ENCODE data around the gene MRPL50. TPM values are rescaled to one million over a fixed set of nuclear protein-coding genes. Genes with fewer than 3 reads are reported as not detected.

Gene MRPL50
- total and polyA plus RNA-seq, 9 of the 15 experiments (the other 6 are each of a cell fraction or from before 2014, with no cell fraction given), result 17.5 to 107 (median 37.4) TPM

GRCh38 chr9:101433229-101433628 lies 34.8 kb upstream of the MRPL50 start:
- no peak overlapping the region for H2AFZ ChIP-seq (ENCODE audit: low read depth, low read length)
- H3K9ac ChIP-seq (ENCODE audit: insufficient read depth in 1 of 2, low read depth in 2 of 2, low read length in 2 of 2), result no peak overlapping the region
- intact Hi-C loops (cut with micrococcal nuclease), result no loop called here
- H3K9me3 ChIP-seq (replicated peaks; ENCODE audit: control insufficient read depth, insufficient read depth, low read depth, low read length), result no peaks in the 10 kb centered on the region
- no peaks in the 10 kb centered on the region for H4K20me1 ChIP-seq (replicated peaks; ENCODE audit: control insufficient read depth, insufficient read depth, low read length)
- no TSS peak for BruUV-seq (replicated peaks)
- H3K4me1 ChIP-seq (replicated peaks in 1 of 2; ENCODE audit: control insufficient read depth in 2 of 2, insufficient read depth in 2 of 2, low read length in 2 of 2), result no peaks in the 10 kb centered on the region
- no peaks in the 10 kb centered on the region for H3K79me2 ChIP-seq (ENCODE audit: control insufficient read depth, insufficient read depth, low read length)
- ChIA-PET CTCF (ENCODE audit: low intra/inter-chr PET ratio) (no interaction called here), POLR2A (no interaction called here)
- no peaks in the 10 kb centered on the region for H3K9me1 ChIP-seq (ENCODE audit: control insufficient read depth, insufficient read depth, low read length)
- FAIRE-seq (no peak), ATAC-seq (no peak), DNase-seq (ENCODE audit: extremely low read depth in 1 of 4, low spot score in 3 of 4) (no peak)
- in situ Hi-C loops (cut with MboI), result no loop called here
- no peaks in the 10 kb centered on the region for H3K36me3 ChIP-seq (ENCODE audit: control insufficient read depth, insufficient read depth, low read length)
- TF ChIP-seq EZH2 (IDR thresholded peaks at IDR 0.05; ENCODE audit: borderline replicate concordance, low read depth, low read length) (no peak), AFF1 (IDR thresholded peaks at IDR 0.05; ENCODE audit: low read depth in 1 of 2, partially characterized antibody in 2 of 2) (no peak), SREBF1 (IDR thresholded peaks at IDR 0.05; ENCODE audit: borderline replicate concordance, low read depth, low read length) (no peak), THRAP3 (IDR thresholded peaks at IDR 0.05; ENCODE audit: borderline replicate concordance) (no peak), BDP1 (IDR thresholded peaks at IDR 0.05; ENCODE audit: insufficient read depth, insufficient read length) (no peak), MCM7 (IDR thresholded peaks at IDR 0.05) (no peak), ATF2 (CRISPR knock-in tag; IDR thresholded peaks at IDR 0.05) (no peak), MEIS2 (IDR thresholded peaks at IDR 0.05; ENCODE audit: partially characterized antibody) (no peak), HNRNPH1 (optimal IDR thresholded peaks at IDR 0.05; ENCODE audit: low read depth, low read length) (no peak), MBD1 (CRISPR knock-in tag; IDR thresholded peaks at IDR 0.05) (no peak), ATF7 (IDR thresholded peaks at IDR 0.05) (no peak), MEF2A (IDR thresholded peaks at IDR 0.05; ENCODE audit: control insufficient read depth, low read depth, low read length) (no peak)
- TF ChIP-seq, protein P1, sequence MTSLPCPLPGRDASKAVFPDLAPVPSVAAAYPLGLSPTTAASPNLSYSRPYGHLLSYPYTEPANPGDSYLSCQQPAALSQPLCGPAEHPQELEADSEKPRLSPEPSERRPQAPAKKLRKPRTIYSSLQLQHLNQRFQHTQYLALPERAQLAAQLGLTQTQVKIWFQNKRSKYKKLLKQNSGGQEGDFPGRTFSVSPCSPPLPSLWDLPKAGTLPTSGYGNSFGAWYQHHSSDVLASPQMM (CRISPR knock-in tag; IDR thresholded peaks at IDR 0.05), result no peak
- TF ChIP-seq, protein P2, sequence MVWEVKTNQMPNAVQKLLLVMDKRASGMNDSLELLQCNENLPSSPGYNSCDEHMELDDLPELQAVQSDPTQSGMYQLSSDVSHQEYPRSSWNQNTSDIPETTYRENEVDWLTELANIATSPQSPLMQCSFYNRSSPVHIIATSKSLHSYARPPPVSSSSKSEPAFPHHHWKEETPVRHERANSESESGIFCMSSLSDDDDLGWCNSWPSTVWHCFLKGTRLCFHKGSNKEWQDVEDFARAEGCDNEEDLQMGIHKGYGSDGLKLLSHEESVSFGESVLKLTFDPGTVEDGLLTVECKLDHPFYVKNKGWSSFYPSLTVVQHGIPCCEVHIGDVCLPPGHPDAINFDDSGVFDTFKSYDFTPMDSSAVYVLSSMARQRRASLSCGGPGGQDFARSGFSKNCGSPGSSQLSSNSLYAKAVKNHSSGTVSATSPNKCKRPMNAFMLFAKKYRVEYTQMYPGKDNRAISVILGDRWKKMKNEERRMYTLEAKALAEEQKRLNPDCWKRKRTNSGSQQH (CRISPR knock-in tag; IDR thresholded peaks at IDR 0.05), result no peak
- H3K4me2 ChIP-seq (ENCODE audit: insufficient read depth, low read length), result no peak overlapping the region
- WGBS (ENCODE audit: insufficient coverage, low coverage, missing lambda C conversion rate), result 3% methylated on average over 3 of the region's 3 CpGs
- H3K27ac ChIP-seq (ENCODE audit: extremely low read depth, low read depth, low read length), result no peak overlapping the region
- H3K27me3 ChIP-seq (ENCODE audit: control insufficient read depth in 2 of 2, insufficient read depth in 2 of 2, low read length in 2 of 2), result peaks cover 6 to 19% of the 10 kb centered on the region in 2 experiments; a peak in 4 of 5 replicates
- no peak overlapping the region for H3K4me3 ChIP-seq

Measured in K562 (cell line).